ENCODE measurements around the gene NIN.

NIN gene

GRCh38 chr14:50758945-50759344, 72.0 kb downstream of the NIN start:
- no peak for FAIRE-seq

- FAIRE-seq = no peak
These were observed 72.7 kb downstream of the NIN start for GRCh38 chr14:50758305-50758704.

GRCh38 chr14:50757702-50758101, 73.3 kb downstream of the NIN start:
- FAIRE-seq = no peak

- no peak for FAIRE-seq
These were observed 74.7 kb downstream of the NIN start for GRCh38 chr14:50756300-50756699.

GRCh38 chr14:50750323-50750722, 80.6 kb downstream of the NIN start:
- no peak for FAIRE-seq

- no peak for FAIRE-seq
These were observed 85.4 kb downstream of the NIN start for GRCh38 chr14:50745401-50746058.

- no peak for FAIRE-seq
These were observed 86.7 kb downstream of the NIN start for GRCh38 chr14:50744231-50744630.

GRCh38 chr14:50741567-50741966, 89.4 kb downstream of the NIN start:
- no peak for FAIRE-seq

GRCh38 chr14:50740856-50741255, 90.1 kb downstream of the NIN start:
- FAIRE-seq = no peak

- FAIRE-seq = no peak
These were observed 91.8 kb downstream of the NIN start for GRCh38 chr14:50739186-50739585.

GRCh38 chr14:50736932-50737419, 94.0 kb downstream of the NIN start:
- no peak for FAIRE-seq

- FAIRE-seq = no peak
These were observed 95.8 kb downstream of the NIN start for GRCh38 chr14:50734950-50735695.

GRCh38 chr14:50733494-50733893, 97.5 kb downstream of the NIN start:
- FAIRE-seq = no peak

- no peak for FAIRE-seq
These were observed 102.1 kb downstream of the NIN start for GRCh38 chr14:50728836-50729235.

GRCh38 chr14:50726372-50727107, 104.4 kb downstream of the NIN start:
- FAIRE-seq = no peak

GRCh38 chr14:50725761-50726160, 105.2 kb downstream of the NIN start:
- no peak for FAIRE-seq

GRCh38 chr14:50719911-50720759, 110.8 kb downstream of the NIN start:
- FAIRE-seq = no peak

- FAIRE-seq = no peak
These were observed 112.0 kb downstream of the NIN start for GRCh38 chr14:50718949-50719348.

- no peak for FAIRE-seq
These were observed 113.2 kb downstream of the NIN start for GRCh38 chr14:50717811-50718210.

- peak; percentile 89 for FAIRE-seq
These were observed 116.4 kb downstream of the NIN start for GRCh38 chr14:50714450-50715073.

- no peak for FAIRE-seq
These were observed 119.9 kb downstream of the NIN start for GRCh38 chr14:50711043-50711442.

GRCh38 chr14:50705026-50705593, 125.9 kb downstream of the NIN start:
- no peak for FAIRE-seq

All from G401.6 (cell line).